ENCODE results near the gene CASTOR1.

The CASTOR1 gene

DNA sequence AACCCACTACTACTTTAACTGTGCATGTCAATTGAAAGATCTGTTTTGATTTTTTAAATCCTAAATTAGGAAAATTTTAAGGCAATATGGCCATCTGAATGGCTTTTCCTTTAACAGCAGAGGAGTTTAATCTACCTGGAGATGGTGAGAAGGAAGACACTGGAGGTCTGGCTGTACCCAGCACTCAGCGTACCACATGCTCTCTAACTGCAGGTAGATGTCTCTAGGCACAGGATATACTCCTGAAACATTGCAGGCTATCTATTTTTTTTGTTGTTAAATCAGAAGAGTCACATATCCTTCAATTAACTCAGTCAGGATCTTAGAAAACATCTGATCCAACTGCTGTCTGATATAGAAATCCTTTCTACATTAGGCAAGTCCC is 17.3 kb upstream of the CASTOR1 start:
- H3K56ac ChIP-seq (ENCODE audit: low read length), result no peak overlapping the region
- H3K23ac ChIP-seq (ENCODE audit: low read length), result no peak overlapping the region
- H2BK5ac ChIP-seq (ENCODE audit: low read length), result no peak overlapping the region
- no peak overlapping the region for H2BK15ac ChIP-seq (replicated peaks; ENCODE audit: low read depth)
- peaks cover 3% of the 10 kb centered on the region for H3K4me1 ChIP-seq (ENCODE audit: control insufficient read depth, low read depth, low read length)
- no peaks in the 10 kb centered on the region for H3K27me3 ChIP-seq (ENCODE audit: insufficient read depth, low read length, poor library complexity)
- no peak overlapping the region for H2BK120ac ChIP-seq (ENCODE audit: low read depth, low read length)
- no peak for DNase-seq
- H3K27ac ChIP-seq (ENCODE audit: low read depth, low read length), result no peak overlapping the region
- H3K4me3 ChIP-seq (ENCODE audit: low read length), result no peak overlapping the region
- no peak overlapping the region for H3K18ac ChIP-seq (ENCODE audit: low read length)
- no peak overlapping the region for H2AK5ac ChIP-seq (ENCODE audit: low read length)
- H3K36me3 ChIP-seq (ENCODE audit: control insufficient read depth, insufficient read depth, low read length), result no peaks in the 10 kb centered on the region
- no peak overlapping the region for H3K4me2 ChIP-seq (ENCODE audit: low read length)
- no peaks in the 10 kb centered on the region for H3K79me2 ChIP-seq (ENCODE audit: control insufficient read depth, insufficient read depth, low read length)
- no peak overlapping the region for H3K9ac ChIP-seq (ENCODE audit: low read length)
- no peak overlapping the region for H4K8ac ChIP-seq (ENCODE audit: low read depth, low read length)
- H3K79me1 ChIP-seq (ENCODE audit: low read length), result no peaks in the 10 kb centered on the region
- H3K4ac ChIP-seq (ENCODE audit: low read depth, low read length), result no peak overlapping the region
- H4K5ac ChIP-seq (ENCODE audit: low read length), result no peak overlapping the region
- WGBS (ENCODE audit: extremely low coverage, insufficient coverage, low lambda C conversion rate), result no CpG with 5 or more reads among the region's 1 CpG

DNA sequence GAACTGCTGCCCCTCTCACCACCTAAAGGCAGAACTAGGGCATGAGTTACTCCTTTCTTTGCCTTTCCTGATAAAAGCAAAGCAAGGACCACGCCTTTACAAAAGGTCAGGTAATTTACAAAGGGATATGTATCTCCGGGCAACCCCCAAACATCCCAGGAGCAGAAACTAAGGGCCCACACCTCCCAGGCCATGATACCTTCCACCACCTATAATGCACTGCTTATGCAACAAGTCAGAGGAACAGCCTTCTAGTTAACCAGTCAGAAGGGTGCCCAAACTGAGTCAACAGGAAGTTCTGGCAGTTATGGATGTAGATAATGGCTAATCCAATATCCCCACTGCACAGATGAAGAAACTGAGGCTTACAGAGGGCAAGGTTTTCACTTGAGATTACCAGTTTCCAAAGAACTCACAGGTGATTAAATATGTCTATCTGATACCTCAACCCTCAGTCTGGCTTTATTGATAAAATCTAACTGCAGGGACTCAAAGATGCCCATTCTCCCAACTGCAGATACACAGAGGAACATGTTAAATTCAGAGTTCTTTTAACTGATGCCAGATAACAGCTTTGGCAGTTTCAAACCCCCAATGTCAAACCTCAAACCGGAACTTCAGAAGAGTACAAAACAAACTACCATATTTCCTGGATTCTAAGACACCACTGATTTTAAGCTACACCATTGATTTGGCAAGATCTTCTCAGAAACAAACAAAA is 16.8 kb upstream of the CASTOR1 start:
- DNase-seq, result no peak
- no peak overlapping the region for H3K4me3 ChIP-seq (ENCODE audit: low read length)
- no peak overlapping the region for H3K4me2 ChIP-seq (ENCODE audit: low read length)
- H3K36me3 ChIP-seq (ENCODE audit: control insufficient read depth, insufficient read depth, low read length), result no peaks in the 10 kb centered on the region
- peaks cover 2% of the 10 kb centered on the region for H3K4me1 ChIP-seq (ENCODE audit: control insufficient read depth, low read depth, low read length)
- H3K56ac ChIP-seq (ENCODE audit: low read length), result no peak overlapping the region
- no peak overlapping the region for H3K9ac ChIP-seq (ENCODE audit: low read length)
- no peak overlapping the region for H3K23ac ChIP-seq (ENCODE audit: low read length)
- no peak overlapping the region for H4K8ac ChIP-seq (ENCODE audit: low read depth, low read length)
- no peak overlapping the region for H3K18ac ChIP-seq (ENCODE audit: low read length)
- no peak overlapping the region for H2BK5ac ChIP-seq (ENCODE audit: low read length)
- no peak overlapping the region for H2BK15ac ChIP-seq (replicated peaks; ENCODE audit: low read depth)
- H3K27ac ChIP-seq (ENCODE audit: low read depth, low read length), result no peak overlapping the region
- WGBS (ENCODE audit: extremely low coverage, insufficient coverage, low lambda C conversion rate), result no CpG with 5 or more reads among the region's 3 CpGs
- no peaks in the 10 kb centered on the region for H3K79me1 ChIP-seq (ENCODE audit: low read length)
- no peaks in the 10 kb centered on the region for H3K79me2 ChIP-seq (ENCODE audit: control insufficient read depth, insufficient read depth, low read length)
- no peaks in the 10 kb centered on the region for H3K27me3 ChIP-seq (ENCODE audit: insufficient read depth, low read length, poor library complexity)
- H3K4ac ChIP-seq (ENCODE audit: low read depth, low read length), result no peak overlapping the region
- H4K5ac ChIP-seq (ENCODE audit: low read length), result no peak overlapping the region
- H2AK5ac ChIP-seq (ENCODE audit: low read length), result no peak overlapping the region
- H2BK120ac ChIP-seq (ENCODE audit: low read depth, low read length), result no peak overlapping the region

- Histone ChIP-seq H3K18ac (ENCODE audit: low read length) (no peak overlapping the region), H3K56ac (ENCODE audit: low read length) (no peak overlapping the region), H3K4me2 (ENCODE audit: low read length) (no peak overlapping the region), H2BK15ac (replicated peaks; ENCODE audit: low read depth) (no peak overlapping the region), H3K79me2 (ENCODE audit: control insufficient read depth, insufficient read depth, low read length) (no peaks in the 10 kb centered on the region), H3K36me3 (ENCODE audit: control insufficient read depth, insufficient read depth, low read length) (no peaks in the 10 kb centered on the region), H3K4me1 (ENCODE audit: control insufficient read depth, low read depth, low read length) (no peaks in the 10 kb centered on the region), H4K8ac (ENCODE audit: low read depth, low read length) (no peak overlapping the region), H2AK5ac (ENCODE audit: low read length) (no peak overlapping the region), H3K27me3 (ENCODE audit: insufficient read depth, low read length, poor library complexity) (no peaks in the 10 kb centered on the region), H4K5ac (ENCODE audit: low read length) (no peak overlapping the region), H3K27ac (ENCODE audit: low read depth, low read length) (no peak overlapping the region), H2BK5ac (ENCODE audit: low read length) (no peak overlapping the region), H3K4me3 (ENCODE audit: low read length) (no peak overlapping the region), H3K79me1 (ENCODE audit: low read length) (no peaks in the 10 kb centered on the region), H3K23ac (ENCODE audit: low read length) (no peak overlapping the region), H2BK120ac (ENCODE audit: low read depth, low read length) (no peak overlapping the region), H3K9ac (ENCODE audit: low read length) (no peak overlapping the region), H3K4ac (ENCODE audit: low read depth, low read length) (no peak overlapping the region)
- no CpG with 5 or more reads among the region's 4 CpGs for WGBS (ENCODE audit: extremely low coverage, insufficient coverage, low lambda C conversion rate)
- DNase-seq, result no peak
These were observed 16.2 kb upstream of the CASTOR1 start for GRCh38 chr22:30305519-30305905.

DNA sequence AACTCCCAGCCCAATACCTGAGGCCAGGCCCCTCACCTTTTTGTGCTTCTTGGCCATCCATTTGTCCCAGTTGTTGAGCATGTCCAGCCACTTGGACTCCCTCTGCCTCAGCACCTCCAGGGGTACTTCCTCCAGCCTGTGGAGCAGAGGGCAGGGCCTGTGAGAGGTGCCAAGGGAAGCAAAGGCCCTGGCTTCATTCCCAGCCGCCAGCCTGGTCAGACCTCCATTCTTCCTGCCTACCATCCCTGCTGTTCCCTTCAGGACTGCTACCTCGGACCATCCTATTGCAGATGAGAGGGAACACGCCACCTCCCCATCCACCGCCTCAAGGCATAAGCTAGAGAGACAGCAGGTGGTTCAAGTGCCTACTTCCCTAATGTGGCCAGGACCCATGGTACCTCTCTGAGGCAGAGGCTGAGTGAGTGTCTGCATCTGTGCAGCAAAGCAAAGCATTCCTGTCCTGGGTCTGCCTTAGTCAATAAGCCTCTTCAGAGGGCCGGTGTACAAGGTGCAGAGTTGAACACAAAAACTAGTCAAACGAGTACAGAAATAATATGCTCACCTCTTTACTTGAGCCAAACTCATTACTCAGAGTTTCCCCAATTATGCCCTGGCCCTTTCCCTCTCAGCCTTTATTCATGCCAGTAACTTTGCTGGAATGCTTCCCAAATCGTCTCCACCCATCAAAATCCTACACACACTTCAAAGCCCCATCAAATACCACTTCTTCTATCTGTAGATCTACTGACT is 15.4 kb upstream of the CASTOR1 start:
- H3K18ac ChIP-seq (ENCODE audit: low read length), result no peak overlapping the region
- no peak overlapping the region for H3K9ac ChIP-seq (ENCODE audit: low read length)
- no peak overlapping the region for H3K23ac ChIP-seq (ENCODE audit: low read length)
- H4K8ac ChIP-seq (ENCODE audit: low read depth, low read length), result no peak overlapping the region
- H2BK15ac ChIP-seq (replicated peaks; ENCODE audit: low read depth), result no peak overlapping the region
- no peak overlapping the region for H2BK120ac ChIP-seq (ENCODE audit: low read depth, low read length)
- no peak for DNase-seq
- no peaks in the 10 kb centered on the region for H3K27me3 ChIP-seq (ENCODE audit: insufficient read depth, low read length, poor library complexity)
- H3K4me2 ChIP-seq (ENCODE audit: low read length), result no peak overlapping the region
- no peak overlapping the region for H2BK5ac ChIP-seq (ENCODE audit: low read length)
- H3K4me1 ChIP-seq (ENCODE audit: control insufficient read depth, low read depth, low read length), result no peaks in the 10 kb centered on the region
- no peak overlapping the region for H4K5ac ChIP-seq (ENCODE audit: low read length)
- no peak overlapping the region for H2AK5ac ChIP-seq (ENCODE audit: low read length)
- no CpG with 5 or more reads among the region's 7 CpGs for WGBS (ENCODE audit: extremely low coverage, insufficient coverage, low lambda C conversion rate)
- no peaks in the 10 kb centered on the region for H3K36me3 ChIP-seq (ENCODE audit: control insufficient read depth, insufficient read depth, low read length)
- no peak overlapping the region for H3K56ac ChIP-seq (ENCODE audit: low read length)
- H3K27ac ChIP-seq (ENCODE audit: low read depth, low read length), result no peak overlapping the region
- no peak overlapping the region for H3K4ac ChIP-seq (ENCODE audit: low read depth, low read length)
- H3K79me2 ChIP-seq (ENCODE audit: control insufficient read depth, insufficient read depth, low read length), result no peaks in the 10 kb centered on the region
- H3K4me3 ChIP-seq (ENCODE audit: low read length), result no peak overlapping the region
- H3K79me1 ChIP-seq (ENCODE audit: low read length), result no peaks in the 10 kb centered on the region

- H4K5ac ChIP-seq (ENCODE audit: low read length), result no peak overlapping the region
- H2BK5ac ChIP-seq (ENCODE audit: low read length), result no peak overlapping the region
- H4K8ac ChIP-seq (ENCODE audit: low read depth, low read length), result no peak overlapping the region
- H2AK5ac ChIP-seq (ENCODE audit: low read length), result no peak overlapping the region
- no peak for DNase-seq
- no peak overlapping the region for H3K4me3 ChIP-seq (ENCODE audit: low read length)
- no CpG with 5 or more reads among the region's 5 CpGs for WGBS (ENCODE audit: extremely low coverage, insufficient coverage, low lambda C conversion rate)
- H3K4me1 ChIP-seq (ENCODE audit: control insufficient read depth, low read depth, low read length), result no peaks in the 10 kb centered on the region
- H3K36me3 ChIP-seq (ENCODE audit: control insufficient read depth, insufficient read depth, low read length), result no peaks in the 10 kb centered on the region
- no peak overlapping the region for H3K4me2 ChIP-seq (ENCODE audit: low read length)
- no peaks in the 10 kb centered on the region for H3K79me1 ChIP-seq (ENCODE audit: low read length)
- H3K23ac ChIP-seq (ENCODE audit: low read length), result no peak overlapping the region
- H3K9ac ChIP-seq (ENCODE audit: low read length), result no peak overlapping the region
- no peaks in the 10 kb centered on the region for H3K79me2 ChIP-seq (ENCODE audit: control insufficient read depth, insufficient read depth, low read length)
- no peak overlapping the region for H3K27ac ChIP-seq (ENCODE audit: low read depth, low read length)
- no peak overlapping the region for H3K4ac ChIP-seq (ENCODE audit: low read depth, low read length)
- no peaks in the 10 kb centered on the region for H3K27me3 ChIP-seq (ENCODE audit: insufficient read depth, low read length, poor library complexity)
- no peak overlapping the region for H2BK120ac ChIP-seq (ENCODE audit: low read depth, low read length)
- no peak overlapping the region for H2BK15ac ChIP-seq (replicated peaks; ENCODE audit: low read depth)
- no peak overlapping the region for H3K56ac ChIP-seq (ENCODE audit: low read length)
- no peak overlapping the region for H3K18ac ChIP-seq (ENCODE audit: low read length)
These were observed 13.5 kb upstream of the CASTOR1 start for GRCh38 chr22:30302810-30303138.

All from mesendoderm (in vitro differentiated cells).